ENCODE data around the gene AEBP1. TPM values are rescaled to one million over a fixed set of nuclear protein-coding genes. Genes with fewer than 3 reads are reported as not detected.
A peak's percentile ranks its signal among the peaks of the same experiment; 100 is the strongest.

The AEBP1 gene
- total RNA-seq, 1 donor from 2014 or later, result 272 TPM

DNA sequence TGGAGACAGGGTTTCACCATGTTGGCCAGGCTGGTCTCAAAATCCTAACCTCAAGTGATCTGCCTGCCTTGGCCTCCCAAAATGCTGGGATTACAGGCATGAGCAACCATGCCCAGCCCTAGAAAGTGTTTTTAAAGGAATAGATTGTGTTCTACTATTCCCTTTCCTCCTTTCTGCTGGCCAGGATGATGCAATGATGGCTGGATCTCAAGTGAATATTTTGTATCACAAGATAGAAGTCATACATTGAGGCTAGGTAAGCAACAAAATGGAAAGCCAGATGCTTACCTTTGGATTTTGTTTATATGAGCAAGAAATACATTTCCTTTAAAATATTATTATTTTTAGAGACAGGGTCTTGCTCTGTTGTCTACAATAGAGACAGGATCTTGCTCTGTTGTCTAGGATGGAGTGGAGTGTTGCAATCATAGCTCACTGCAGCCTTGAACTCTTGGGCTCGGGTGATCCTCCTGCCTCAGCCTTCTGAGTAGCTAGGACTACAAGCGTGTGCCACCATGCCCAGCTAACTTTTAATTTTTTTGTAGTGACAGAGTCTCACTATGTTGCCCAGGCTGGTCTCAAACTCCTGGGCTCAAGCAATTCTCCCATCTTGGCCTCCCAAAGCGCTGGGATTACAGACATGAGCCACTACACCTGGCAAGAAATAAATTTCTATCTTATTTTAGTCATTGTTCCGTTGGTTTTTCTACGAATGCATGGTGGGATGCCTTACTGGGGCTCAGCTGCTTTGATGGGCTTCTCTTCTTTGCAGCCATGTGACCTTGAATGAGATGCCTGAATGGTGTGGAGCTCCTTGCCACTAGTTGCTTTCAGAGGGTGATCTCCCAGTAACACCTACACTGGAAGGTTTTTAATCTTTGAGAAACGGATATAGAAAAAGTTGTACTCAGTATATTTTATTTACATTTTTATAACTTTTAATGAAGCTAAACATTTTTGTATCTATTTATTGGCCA is 5.8 kb upstream of the AEBP1 start:
- no peak overlapping the region for H3K4me3 ChIP-seq
- DNase-seq, result no peak
- H3K27ac ChIP-seq, result no peak overlapping the region
- H3K27me3 ChIP-seq, result no peaks in the 10 kb centered on the region
- H3K36me3 ChIP-seq, result no peaks in the 10 kb centered on the region
- ATAC-seq, result no peak
- no peak for TF ChIP-seq CTCF (IDR thresholded peaks at IDR 0.05)
- intact Hi-C loops (cut with DNase I), result no loop called here
- peaks cover 3% of the 10 kb centered on the region for H3K4me1 ChIP-seq
- H3K9me3 ChIP-seq, result no peaks in the 10 kb centered on the region

GRCh38 chr7:44099669-44100068 is 4.5 kb upstream of the AEBP1 start:
- ATAC-seq (no peak), DNase-seq (no peak)
- Histone ChIP-seq H3K27ac (peak overlapping the region; percentile 76), H3K27me3 (no peaks in the 10 kb centered on the region), H3K4me1 (peaks cover 3% of the 10 kb centered on the region), H3K4me3 (no peak overlapping the region), H3K36me3 (no peaks in the 10 kb centered on the region), H3K9me3 (no peaks in the 10 kb centered on the region)
- intact Hi-C loops (cut with DNase I), result no loop called here
- TF ChIP-seq CTCF (IDR thresholded peaks at IDR 0.05), result no peak

GRCh38 chr7:44100458-44101302 is 3.5 kb upstream of the AEBP1 start:
- intact Hi-C loops (cut with DNase I), result no loop called here
- H3K36me3 ChIP-seq, result no peaks in the 10 kb centered on the region

GRCh38 chr7:44101303-44101965 is 2.7 kb upstream of the AEBP1 start:
- Histone ChIP-seq H3K27me3 (no peaks in the 10 kb centered on the region), H3K36me3 (no peaks in the 10 kb centered on the region), H3K4me1 (peaks cover 3% of the 10 kb centered on the region), H3K9me3 (no peaks in the 10 kb centered on the region), H3K4me3 (no peak overlapping the region), H3K27ac (peak overlapping the region; percentile 76)
- intact Hi-C loops (cut with DNase I), result no loop called here
- no peak for DNase-seq
- ATAC-seq, result no peak
- no peak for TF ChIP-seq CTCF (IDR thresholded peaks at IDR 0.05)

More at GRCh38 chr7:44100458-44101302, 3.5 kb upstream of the AEBP1 start:
- ATAC-seq (no peak), DNase-seq (no peak)
- H3K4me3 ChIP-seq, result no peak overlapping the region
- no peaks in the 10 kb centered on the region for H3K27me3 ChIP-seq
- H3K9me3 ChIP-seq, result no peaks in the 10 kb centered on the region
- peak overlapping the region; percentile 76 for H3K27ac ChIP-seq
- peaks cover 3% of the 10 kb centered on the region for H3K4me1 ChIP-seq
- no peak for TF ChIP-seq CTCF (IDR thresholded peaks at IDR 0.05)

All from upper lobe of right lung (tissue), 1 donor.